Activated CD4-positive, CD25-positive, alpha-beta regulatory T cell treated with anti-CD3 and anti-CD28 coated beads, Interleukin-2, amount 50 U/mL, for 16 hours (primary cell): ENCODE data around the gene ORC4.
"Not testable (repeated sequence)": the region's sequence is repeated elsewhere in the genome, so short reads cannot be mapped to it uniquely, and the experiment has no call there.

ENCODE experiments used
- DNase-seq: peaks from one replicate; pipeline ENCODE4 v3.0.0-alpha.2; 2020; ENCODE audit warnings: low read depth, low spot score

ORC4 gene

DNA sequence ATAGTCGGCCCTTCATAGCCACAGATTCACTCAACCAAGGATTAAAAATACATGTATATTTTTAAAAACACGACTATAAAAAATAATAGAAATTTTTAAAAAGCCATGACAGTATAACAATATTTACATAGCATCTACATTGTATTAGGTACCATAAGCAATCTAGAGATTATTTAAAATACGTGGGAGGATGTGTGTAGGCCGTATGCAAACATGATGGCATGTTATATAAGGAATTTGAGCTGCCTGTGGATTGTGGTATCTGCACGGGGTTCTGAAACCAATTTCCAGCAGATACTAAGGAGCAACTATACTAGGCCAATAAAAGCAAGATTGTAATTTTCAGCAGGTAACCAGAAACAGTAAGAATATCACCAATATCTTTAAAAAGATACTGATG is 5.9 kb downstream of the ORC4 start:
- DNase-seq, result no peak

DNA sequence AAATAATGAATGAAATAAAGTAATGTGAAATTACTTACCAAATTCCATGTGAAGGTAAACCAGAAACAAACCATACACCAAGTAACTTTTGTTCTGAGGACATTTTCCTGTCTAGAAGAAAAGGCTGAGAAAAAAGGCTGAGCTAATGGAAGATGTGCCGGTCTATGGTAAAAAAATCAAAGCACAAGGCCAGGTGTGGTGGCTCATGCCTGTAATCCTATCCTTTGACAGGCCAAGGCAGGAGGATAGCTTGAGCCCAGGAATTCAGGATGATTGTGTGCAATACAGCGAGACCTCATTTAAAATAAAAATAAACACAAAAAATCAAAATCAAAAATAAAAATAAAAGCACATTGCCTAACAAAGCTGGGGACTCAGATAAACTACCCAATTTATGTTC is 6.7 kb downstream of the ORC4 start:
- DNase-seq, result no peak

DNA sequence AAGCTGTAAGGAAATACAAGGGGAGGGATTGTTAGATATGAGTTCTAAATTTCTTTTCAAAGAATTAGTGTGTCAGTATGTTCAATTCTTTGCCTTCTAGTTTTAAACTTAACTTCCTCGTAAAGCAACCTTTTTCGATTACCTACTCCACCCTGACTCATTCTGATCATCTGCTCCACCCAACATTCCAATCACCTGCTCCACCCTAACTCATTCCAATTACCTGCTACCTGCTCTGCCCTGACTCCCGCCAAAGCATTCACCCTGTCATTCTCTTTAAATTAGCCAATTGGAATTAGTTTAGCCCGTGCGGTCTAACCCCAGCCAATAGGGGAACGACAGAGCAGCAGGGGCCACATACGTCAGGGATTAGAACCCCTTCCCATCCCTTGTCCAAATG is 12.1 kb downstream of the ORC4 start:
- not testable (repeated sequence) for DNase-seq

DNA sequence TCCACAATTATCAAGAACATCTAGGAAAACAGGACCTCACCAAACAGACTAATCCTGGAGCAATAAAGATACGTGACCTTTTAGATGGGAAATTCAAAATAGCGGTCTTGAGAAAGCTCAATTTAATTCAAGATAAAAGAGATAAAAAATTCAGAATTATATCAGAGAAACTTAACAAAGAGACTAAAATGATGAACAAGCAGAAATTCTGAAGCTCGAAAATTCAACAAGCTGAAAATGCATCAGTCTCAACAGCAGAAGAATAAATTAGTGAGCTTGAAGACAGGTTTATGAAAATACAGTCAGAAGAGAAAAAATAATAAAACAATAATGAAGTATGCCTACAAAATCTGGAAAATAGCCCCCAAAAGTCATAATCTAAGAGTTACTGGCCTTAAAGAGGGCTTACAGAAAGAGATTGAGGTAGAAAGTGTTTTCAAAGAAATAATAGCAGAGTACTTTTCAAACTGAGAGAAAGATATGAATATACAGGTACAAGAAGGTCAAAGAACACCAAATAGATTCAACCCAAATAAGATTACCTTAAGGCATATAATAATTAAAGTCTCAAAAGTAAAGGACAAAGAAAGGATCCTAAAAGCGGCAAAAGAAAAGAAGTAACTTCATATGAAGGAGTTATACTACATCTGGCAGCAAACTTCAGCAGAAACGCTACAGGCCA is 13.2 kb downstream of the ORC4 start:
- no peak for DNase-seq

DNA sequence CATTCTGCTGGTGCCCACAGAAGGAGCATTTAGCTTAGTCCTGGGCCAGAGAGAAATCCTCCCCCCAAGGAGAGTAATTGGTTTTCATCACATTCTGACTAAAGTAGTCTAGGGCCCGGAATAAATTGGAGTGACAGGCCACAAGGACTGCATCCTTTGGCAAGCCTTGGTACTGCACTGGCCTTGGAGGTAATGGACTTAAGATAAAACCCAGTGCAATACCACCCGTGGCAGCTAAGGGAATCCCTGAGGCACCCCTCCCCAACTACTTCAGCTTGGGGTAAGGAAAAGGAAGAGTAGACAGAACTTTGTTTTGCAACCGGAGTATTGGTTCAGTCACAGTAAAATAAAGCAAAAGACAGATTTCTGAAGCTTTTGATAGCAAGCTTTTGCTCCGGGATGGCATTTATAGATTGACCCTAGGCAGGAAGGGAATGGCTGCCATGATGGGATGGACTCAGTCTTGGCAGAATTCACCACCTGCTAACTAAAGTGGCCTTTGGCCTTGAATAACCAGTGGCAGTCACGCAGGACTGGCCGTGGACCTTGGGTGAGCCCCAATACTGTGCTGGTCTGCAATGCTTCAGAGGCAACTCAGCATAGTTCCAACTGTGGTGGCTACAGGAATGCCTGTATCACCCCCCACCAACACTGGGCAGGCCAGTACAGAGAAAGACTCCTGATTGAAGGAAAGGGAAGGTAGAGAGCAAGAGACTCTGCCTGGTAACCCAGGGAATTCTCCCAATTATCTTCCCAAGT is 14.1 kb downstream of the ORC4 start:
- no peak for DNase-seq

DNA sequence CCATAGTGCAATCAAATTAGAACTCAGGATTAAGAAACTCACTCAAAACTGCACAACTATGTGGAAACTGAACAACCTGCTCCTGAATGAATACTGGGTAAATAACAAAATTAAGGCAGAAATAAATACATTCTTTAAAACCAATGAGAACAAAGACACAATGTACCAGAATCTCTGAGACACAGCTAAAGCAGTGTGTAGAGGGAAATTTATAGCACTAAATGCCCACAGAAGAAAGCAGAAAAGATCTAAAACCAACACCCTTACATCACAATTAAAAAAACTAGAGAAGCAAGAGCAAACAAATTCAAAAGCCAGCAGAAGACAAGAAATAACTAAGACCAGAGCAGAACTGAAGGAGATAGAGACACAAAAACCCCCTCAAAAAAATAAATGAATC is 18.1 kb downstream of the ORC4 start:
- DNase-seq, result not testable (repeated sequence)

DNA sequence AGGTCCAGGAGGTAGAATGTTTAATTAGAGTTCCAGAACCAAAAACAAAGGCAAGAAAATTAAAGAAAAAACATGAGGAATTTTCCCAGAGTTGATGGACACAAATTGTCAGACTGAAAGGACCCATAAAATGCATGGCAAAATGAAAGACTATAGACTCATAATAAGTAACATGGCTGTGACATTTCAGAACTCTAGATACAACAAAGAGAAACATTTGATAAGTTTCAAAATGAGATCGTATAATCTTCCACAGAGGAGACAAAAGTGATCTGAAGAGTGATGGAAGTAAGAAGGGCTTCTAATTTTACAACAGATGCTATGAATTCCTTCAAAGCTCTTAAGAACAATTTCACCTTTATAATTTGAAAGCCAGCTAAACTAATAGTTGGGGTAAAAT is 20.4 kb downstream of the ORC4 start:
- DNase-seq, result no peak

DNA sequence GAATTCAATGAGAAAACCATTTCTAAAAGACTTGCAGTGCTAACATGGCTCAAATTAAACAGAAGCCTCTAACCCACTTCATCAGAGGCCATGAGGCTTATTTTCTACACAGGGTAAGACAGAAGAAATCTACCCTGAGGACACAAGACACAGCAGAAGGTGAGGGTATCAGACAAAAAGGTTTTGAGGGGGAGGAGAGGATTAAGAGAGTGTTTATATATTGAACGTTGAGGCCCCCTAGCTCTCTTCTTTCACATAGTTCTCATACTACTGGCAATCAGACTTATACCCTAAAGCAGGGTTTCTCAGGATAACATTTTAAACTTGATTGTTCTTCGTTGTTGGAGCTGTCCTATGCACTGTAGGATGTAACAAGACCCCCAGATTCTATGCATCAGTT is 21.4 kb downstream of the ORC4 start:
- no peak for DNase-seq

DNA sequence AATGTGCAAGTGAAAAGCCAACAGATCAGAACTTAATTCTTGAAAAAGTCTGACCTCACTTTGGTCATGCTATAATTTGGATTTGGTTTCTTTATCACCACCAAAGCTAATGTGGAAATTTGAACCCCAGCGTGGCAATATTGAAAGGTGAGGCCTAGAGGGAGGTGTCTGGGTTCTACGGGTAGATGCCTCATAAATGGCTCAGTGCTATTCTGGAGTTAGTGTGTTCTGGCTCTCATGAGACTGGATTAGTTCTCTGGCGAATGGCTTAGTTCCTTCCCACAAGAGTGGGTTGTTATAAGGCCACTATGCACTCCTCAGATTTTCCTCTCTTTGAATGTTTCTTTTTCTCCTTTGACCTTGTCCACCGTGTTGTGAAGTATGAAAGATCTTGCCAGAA is 22.3 kb downstream of the ORC4 start:
- DNase-seq, result no peak

DNA sequence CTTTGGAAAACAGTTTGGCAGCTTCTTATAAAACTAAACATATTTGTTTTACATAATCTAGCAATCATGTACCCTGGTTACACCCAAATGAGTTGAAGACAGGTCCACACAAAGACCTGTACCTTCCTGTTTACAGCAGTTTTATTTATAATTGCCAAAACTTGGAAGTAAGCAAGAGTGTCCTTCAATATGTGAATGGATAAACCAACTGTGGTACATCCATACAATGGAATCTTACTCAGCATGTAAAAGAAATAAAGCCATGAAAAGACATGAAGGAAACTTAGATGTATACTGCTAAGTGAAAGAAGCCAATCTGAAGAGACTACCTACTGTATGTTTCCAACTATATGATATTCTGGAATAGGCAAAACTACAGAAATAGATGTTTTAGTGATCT is 23.7 kb downstream of the ORC4 start:
- no peak for DNase-seq

DNA sequence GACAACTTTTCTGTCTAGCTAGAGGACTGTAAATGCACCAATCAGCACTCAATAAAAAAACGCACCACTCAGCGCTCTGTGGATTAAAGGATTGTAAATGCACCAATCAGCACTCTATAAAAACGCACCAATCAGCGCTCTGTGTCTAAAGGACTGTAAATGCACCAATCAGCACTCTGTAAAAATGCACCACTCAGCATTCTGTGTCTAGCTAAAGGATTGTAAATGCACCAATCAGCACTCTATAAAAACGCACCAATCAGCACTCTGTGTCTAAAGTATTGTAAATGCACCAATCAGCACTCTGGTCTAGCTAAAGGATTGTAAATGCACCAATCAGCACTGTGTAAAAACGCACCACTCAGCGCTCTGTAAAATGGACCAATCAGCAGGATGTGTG is 25.6 kb downstream of the ORC4 start:
- not testable (repeated sequence) for DNase-seq

DNA sequence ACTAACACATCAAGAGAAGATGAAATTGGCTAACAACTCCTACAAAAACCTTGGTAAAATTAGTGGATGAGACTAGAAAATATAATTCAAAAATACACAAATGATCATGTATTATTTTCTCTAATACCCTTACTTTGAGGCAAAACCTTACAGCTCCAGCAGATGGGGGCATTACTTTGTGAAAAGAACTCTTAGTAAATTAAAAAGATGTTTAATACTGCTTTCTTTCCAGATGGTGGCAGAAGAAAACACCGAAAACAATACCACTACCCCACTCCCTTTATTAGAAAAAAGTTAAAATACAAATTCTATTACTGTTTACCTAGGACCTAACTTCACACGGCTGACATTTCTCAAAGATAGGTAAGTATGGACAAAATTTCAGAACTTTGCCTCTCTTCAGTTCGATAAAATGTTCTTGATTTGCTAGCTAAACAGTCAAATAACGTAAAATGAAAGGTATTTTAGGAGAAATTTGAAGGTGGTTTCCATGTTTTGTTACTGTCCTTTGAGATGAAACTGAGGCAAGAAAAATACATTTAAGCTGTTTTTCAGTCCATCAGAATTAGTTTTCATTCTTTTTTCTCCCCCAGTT is 30.6 kb downstream of the ORC4 start:
- DNase-seq, result no peak

DNA sequence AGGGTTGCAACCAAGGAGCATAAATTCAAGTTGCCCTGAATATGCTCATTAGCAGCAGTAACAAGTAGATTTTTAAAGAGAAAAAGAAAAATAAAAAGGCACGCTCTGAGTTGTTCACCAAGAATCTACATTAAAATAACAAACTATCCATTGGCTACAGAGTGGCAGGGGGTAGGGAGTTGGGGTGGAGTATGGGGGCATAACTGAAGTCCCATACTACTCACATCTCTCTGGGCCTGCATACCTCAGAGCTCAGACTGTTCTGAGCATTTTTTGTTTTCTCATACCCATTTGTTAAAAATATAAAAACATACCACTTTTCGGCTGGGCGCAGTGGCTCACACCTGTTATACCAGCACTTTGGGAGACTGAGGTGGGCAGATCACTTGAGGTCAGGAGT is 31.4 kb downstream of the ORC4 start:
- DNase-seq, result no peak

DNA sequence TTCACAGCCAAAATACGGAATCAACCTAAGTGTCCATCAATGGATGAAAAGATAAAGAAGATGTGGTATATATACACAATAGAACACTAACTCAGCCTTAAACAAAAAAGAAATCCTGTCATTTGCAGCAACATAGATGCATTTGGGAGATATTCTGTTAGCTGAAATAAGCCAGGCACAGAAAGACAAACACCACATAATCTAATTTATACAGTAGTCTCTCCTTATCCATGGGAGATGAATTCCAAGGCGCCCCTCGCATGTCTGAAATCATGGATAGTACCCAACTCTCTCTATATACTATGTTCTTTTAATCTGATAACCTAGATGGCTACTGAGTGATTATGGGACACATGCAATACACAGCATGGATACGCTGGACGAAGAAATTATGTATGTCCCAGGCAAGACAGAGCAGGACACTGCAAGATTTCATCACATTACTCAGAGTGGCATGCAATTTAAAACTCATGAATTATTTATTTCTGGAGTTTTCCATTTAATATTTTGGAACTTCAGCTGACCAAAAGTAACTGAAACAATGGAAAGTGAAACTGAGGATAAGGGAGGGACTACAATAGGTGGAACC is 39.5 kb downstream of the ORC4 start:
- no peak for DNase-seq

DNA sequence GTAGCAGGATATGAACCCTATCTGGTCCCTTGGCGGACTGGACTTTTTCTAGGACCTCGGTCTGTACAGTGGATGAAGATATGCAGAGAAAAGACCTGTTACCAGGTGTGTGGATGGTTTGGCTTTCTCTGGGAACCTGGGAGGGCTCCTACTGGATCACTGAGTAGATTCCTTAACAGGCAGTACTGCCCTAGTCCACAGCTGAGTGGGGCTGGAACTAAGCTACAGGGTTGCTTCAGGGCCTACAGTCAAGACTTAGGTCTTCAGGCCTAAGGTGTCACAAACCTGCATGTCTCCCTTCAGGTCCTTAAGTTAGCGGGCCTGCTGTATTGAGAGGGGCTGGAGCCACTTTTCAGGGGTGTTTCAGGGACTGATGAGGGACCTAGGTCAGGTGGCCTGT is 42.9 kb downstream of the ORC4 start:
- no peak for DNase-seq

DNA sequence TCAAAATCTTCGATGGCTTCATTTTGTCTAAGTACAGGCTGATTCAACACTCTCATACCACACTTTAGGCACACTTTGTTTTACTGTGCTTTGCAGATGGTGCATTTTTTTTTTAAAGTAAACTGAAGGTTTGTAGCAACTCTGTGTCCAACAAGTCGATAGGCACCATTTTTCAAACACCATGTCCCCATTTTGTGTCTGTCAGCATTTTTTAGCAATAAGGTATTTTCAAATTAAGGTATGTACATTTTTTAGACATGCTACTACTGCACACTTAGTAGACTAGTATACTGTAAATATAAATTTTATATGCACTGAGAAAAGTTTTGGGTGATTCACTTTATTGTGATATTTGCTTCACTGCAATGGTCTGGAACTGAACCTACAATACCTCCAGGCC is 44.4 kb downstream of the ORC4 start:
- no peak for DNase-seq

DNA sequence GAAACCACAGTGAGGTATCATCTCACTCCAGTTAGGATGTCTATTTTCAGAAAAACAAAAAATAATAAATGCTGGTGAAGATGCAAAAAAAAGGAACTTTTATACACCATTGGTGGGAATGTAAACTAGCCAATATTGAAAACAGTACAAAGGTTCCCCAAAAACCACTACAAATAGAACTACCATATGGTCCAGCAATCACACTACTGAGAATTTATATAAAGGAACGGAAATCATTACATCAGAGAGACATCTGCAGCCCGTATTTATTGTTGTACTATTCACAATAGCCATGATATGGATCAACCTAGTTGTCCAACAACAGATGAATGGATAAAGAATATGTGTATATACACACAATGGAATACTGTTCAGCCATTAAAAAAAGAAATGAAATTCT is 52.0 kb downstream of the ORC4 start:
- DNase-seq, result no peak

DNA sequence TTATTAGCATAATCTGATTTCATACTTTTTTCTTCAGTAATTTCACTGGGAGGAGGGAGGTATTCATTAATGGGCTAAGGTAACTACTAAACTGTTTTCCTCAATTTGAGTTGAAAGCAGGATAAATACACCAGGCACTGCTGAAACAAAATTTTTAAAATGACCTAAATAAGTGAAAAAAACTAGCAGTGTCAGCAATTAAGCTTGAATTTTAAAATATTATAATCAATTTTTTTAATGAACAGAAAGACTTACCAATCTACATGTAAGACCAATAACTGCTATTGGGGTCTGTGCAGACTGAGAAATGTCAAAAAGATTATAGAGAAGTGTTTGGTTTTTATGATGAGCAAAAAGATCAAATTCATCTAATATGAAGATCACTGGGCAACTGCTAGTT is 68.4 kb downstream of the ORC4 start:
- DNase-seq, result no peak

DNA sequence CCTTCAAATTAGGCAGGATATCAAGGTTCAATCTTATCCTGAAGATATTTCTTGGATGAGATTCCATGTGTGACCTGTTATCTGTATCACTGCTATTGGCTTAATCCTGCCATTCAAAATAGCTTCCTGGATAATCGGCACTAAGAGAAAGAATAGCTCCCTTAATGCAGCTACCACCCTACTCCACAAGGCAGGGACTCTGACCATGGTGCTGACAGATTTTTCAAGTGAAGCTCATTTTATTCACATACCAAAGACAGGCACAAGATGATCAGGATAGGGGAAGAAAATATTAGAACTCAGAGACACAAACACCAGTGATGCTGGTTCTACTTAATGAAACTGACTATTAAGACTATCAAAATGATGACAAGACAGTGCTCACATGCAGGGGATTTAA is 74.9 kb downstream of the ORC4 start:
- DNase-seq, result no peak

DNA sequence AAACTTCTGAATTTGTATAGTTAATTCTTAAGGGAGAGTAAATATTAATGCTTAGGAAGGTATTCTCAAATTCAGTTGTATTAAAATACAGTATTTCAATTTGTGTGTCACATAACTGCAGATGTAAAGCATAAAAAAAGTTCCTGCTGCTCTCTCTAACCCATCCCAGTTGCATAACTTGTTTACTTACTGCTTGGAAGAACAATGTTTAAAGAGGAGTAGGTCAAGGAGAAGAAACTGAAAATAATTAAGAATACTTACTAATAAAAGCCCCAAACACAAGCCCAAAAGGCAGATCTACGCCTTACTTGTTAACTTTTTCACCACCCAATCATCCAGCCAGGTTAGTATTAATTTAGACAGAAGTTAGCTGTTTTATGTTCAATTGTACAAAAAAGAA is 81.2 kb downstream of the ORC4 start:
- DNase-seq, result no peak

DNA sequence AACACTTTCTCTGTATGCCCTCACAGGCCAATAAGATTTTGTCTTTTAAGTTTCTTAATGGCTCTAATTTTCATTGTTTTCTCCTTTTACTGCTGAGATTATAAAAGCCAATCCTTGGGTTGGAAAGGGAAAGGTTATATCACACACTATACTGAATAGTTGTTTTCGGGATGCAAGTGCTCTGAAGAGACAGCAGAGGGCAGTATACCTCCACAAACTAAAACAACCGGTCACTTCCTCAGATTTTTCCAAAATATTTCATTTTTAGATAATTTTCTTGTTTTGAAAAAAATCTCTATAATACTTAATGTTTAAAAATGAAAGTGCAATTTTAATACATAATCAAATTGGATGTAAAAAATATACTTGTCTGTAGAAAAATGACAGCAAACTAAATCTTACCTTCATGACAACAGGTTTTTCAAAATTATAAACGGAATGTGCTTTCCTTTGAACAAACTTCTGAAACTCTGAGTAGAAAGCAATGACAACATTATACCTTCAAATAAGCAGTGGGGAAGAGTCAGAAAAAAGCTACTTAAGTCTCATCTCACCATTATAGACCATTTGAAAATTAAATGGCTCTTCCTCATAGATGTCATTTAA is 82.7 kb downstream of the ORC4 start:
- DNase-seq, result no peak

DNA sequence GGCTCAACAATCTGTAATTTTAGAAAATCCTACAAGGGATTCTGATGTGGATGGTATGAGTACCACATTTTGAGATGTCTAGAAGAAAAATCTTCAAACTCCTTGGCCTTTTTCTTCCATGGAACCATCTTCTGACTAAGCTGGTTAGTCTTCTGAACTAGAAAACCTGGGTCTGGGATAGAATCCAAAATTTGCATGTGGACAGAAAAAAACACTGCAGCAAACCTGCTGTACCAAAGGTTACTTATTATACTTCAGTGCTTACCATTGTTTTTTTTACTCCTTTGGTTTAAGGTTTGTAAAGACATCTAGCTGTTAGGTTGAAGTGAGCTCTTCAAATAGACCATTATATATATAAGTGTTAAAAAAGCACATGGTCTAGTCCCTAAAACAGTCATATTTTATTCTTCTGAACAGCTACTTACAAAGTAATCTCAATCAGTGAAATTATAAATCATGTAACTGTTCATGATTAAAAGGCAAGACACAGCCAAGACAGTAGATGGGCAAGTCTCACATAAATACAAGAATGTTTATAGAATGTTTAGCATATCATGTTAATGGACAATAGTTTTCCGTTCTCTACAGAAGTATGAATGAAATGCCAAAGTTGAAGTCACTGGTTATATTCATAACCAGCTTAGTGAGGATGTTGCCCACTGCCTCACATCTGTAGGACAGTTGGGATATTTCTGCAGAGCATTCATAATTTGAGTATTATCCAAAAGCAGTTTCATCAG is 85.5 kb downstream of the ORC4 start:
- DNase-seq, result no peak
